IMR-90 (cell line): ENCODE results near the gene SLC44A2. TPM values are rescaled to one million over a fixed set of nuclear protein-coding genes. Genes with fewer than 3 reads are reported as not detected.

Experiments used
- ATAC-seq: fragments of 200-7000 bp; cut with Tn5 transposase; 2 replicates; pipeline ENCODE4 v1.9.1; 2020; ENCODE audit warnings: low read depth, mild to moderate bottlenecking, moderate library complexity
- BruUV-seq: library from RNA; stranded (reverse); fragments of 400-500 nt; replicated peaks from 2 replicates; lab custom pipeline; 2021; lab: Mats Ljungman, UMichigan
- CTCF ChIA-PET: fragments of 300-600 bp; formaldehyde crosslinking; extraction: SDS; loops from one replicate; lab custom pipeline; 2021; ENCODE audit warnings: antibody characterized with exemption; lab: Yijun Ruan, JAX
- POLR2A ChIA-PET: fragments of 300-600 bp; sonication (Branson Sonifier 250); formaldehyde crosslinking; loops from one replicate; lab custom pipeline; 2022; ENCODE audit warnings: antibody characterized with exemption; ENCODE audit not compliant: unreplicated experiment; lab: Charles Lee
- DNase-seq: peaks from one replicate; pipeline ENCODE4 v3.0.0; 2013
- H2AFZ ChIP-seq: replicated peaks from 2 replicates; pipeline ENCODE3; 2013; ENCODE audit warnings: low read length, mild to moderate bottlenecking; ENCODE audit not compliant: poor library complexity
- H2AK5ac ChIP-seq: 2 replicates; pipeline ENCODE4 v1.6.1; 2013; ENCODE audit warnings: low read depth, low read length, inconsistent platforms
- H2AK9ac ChIP-seq: replicated peaks from 2 replicates; pipeline ENCODE3; 2013; ENCODE audit warnings: mild to moderate bottlenecking, low read depth, low read length, moderate library complexity; ENCODE audit not compliant: poor library complexity
- H2BK120ac ChIP-seq: 2 replicates; pipeline ENCODE4 v1.6.1; 2013; ENCODE audit warnings: low read depth, low read length, inconsistent platforms
- H2BK15ac ChIP-seq: 3 replicates; pipeline ENCODE4 v1.6.1; 2013; ENCODE audit warnings: low read depth, low read length, inconsistent platforms
- H2BK20ac ChIP-seq: 2 replicates; pipeline ENCODE4 v1.6.1; 2013; ENCODE audit warnings: low read depth, mild to moderate bottlenecking, inconsistent platforms, low read length, moderate library complexity
- H2BK5ac ChIP-seq: 2 replicates; pipeline ENCODE4 v1.6.1; 2013; ENCODE audit warnings: mild to moderate bottlenecking, low read depth, low read length, inconsistent platforms; ENCODE audit not compliant: poor library complexity, severe bottlenecking
- H3K14ac ChIP-seq: replicated peaks from 2 replicates; pipeline ENCODE4 v1.6.1; 2013; ENCODE audit warnings: low read depth, low read length, inconsistent platforms
- H3K18ac ChIP-seq: 2 replicates; pipeline ENCODE4 v1.6.1; 2013; ENCODE audit warnings: low read depth, low read length, control low read depth
- H3K23ac ChIP-seq: 2 replicates; pipeline ENCODE4 v1.6.1; 2013; ENCODE audit warnings: low read depth, low read length, inconsistent platforms
- H3K27ac ChIP-seq: 2 replicates; pipeline ENCODE4 v1.5.1; 2013; ENCODE audit warnings: mild to moderate bottlenecking, control low read depth, low read length; ENCODE audit not compliant: insufficient read depth
- H3K27me3 ChIP-seq: 2 replicates; pipeline ENCODE4 v1.6.1; 2013; ENCODE audit warnings: low read length; ENCODE audit not compliant: control insufficient read depth, insufficient read depth
- H3K36me3 ChIP-seq: 2 replicates; pipeline ENCODE4 v1.6.1; 2013; ENCODE audit warnings: low read length, mixed read lengths; ENCODE audit not compliant: control insufficient read depth, insufficient read depth
- H3K4ac ChIP-seq: 2 replicates; pipeline ENCODE4 v1.6.1; 2013; ENCODE audit warnings: low read depth, low read length, inconsistent platforms
- H3K4me1 ChIP-seq: 2 replicates; pipeline ENCODE4 v1.6.1; 2013; ENCODE audit warnings: low read length, mixed read lengths; ENCODE audit not compliant: control insufficient read depth, insufficient read depth
- H3K4me2 ChIP-seq: 2 replicates; pipeline ENCODE4 v1.6.1; 2013; ENCODE audit warnings: low read depth, mild to moderate bottlenecking, control low read depth, low read length, moderate library complexity
- H3K4me3 ChIP-seq: 2 replicates; pipeline ENCODE4 v1.5.1; 2013; ENCODE audit warnings: low read depth, mild to moderate bottlenecking, control low read depth, low read length, moderate library complexity; ENCODE audit not compliant: insufficient read depth
- H3K56ac ChIP-seq: 2 replicates; pipeline ENCODE4 v1.6.1; 2013; ENCODE audit warnings: low read length, inconsistent platforms; ENCODE audit not compliant: insufficient read depth; ENCODE audit errors: extremely low read depth
- H3K79me1 ChIP-seq, 2 experiments: 2 replicates each; pipeline ENCODE4 v1.6.1; 2013; ENCODE audit warnings: low read length in 2 of 2, inconsistent platforms in 1 of 2, low read depth in 1 of 2
- H3K9ac ChIP-seq: 2 replicates; pipeline ENCODE4 v1.6.1; 2013; ENCODE audit warnings: low read depth, low read length, control low read depth
- H3K9me1 ChIP-seq: 2 replicates; pipeline ENCODE4 v1.6.1; 2013; ENCODE audit warnings: low read length, inconsistent platforms; ENCODE audit not compliant: insufficient read depth
- H3K9me3 ChIP-seq: 2 replicates; pipeline ENCODE4 v1.6.1; 2013; ENCODE audit warnings: low read length; ENCODE audit not compliant: control insufficient read depth, insufficient read depth
- H4K20me1 ChIP-seq: 2 replicates; pipeline ENCODE4 v1.6.1; 2013; ENCODE audit warnings: low read length, inconsistent platforms; ENCODE audit not compliant: insufficient read depth
- H4K5ac ChIP-seq: 2 replicates; pipeline ENCODE4 v1.6.1; 2013; ENCODE audit warnings: mild to moderate bottlenecking, low read depth, low read length, control low read depth
- H4K8ac ChIP-seq, 2 experiments: 2 replicates each; pipeline ENCODE4 v1.6.1; 2013; ENCODE audit warnings: low read depth in 2 of 2, low read length in 2 of 2, control low read depth in 1 of 2, inconsistent platforms in 1 of 2
- H4K91ac ChIP-seq: 2 replicates; pipeline ENCODE4 v1.6.1; 2013; ENCODE audit warnings: low read depth, low read length, inconsistent platforms; ENCODE audit not compliant: insufficient read depth
- BHLHE40 ChIP-seq: fragments of 150-350 bp; IDR thresholded peaks from 2 replicates; pipeline ENCODE4 v1.6.1; 2016; ENCODE audit warnings: mild to moderate bottlenecking, low read depth, low read length
- CEBPB ChIP-seq: IDR thresholded peaks from 2 replicates; pipeline ENCODE4 v1.6.1; 2012; ENCODE audit warnings: low read depth, low read length, improper control_type of control experiment
- CHD1 ChIP-seq: IDR thresholded peaks from 2 replicates; pipeline ENCODE4 v1.6.1; 2012; ENCODE audit warnings: low read depth, low read length, improper control_type of control experiment
- CTCF ChIP-seq: conservative IDR thresholded peaks from 2 replicates; pipeline ENCODE4 v1.5.1; 2012; ENCODE audit warnings: mild to moderate bottlenecking, low read depth, low read length, improper control_type of control experiment
- ELK1 ChIP-seq: fragments of 150-350 bp; IDR thresholded peaks from 2 replicates; pipeline ENCODE4 v1.6.1; 2016; ENCODE audit warnings: low read depth, mild to moderate bottlenecking, low read length, moderate library complexity, borderline replicate concordance
- FOS ChIP-seq: fragments of 150-350 bp; IDR thresholded peaks from 2 replicates; pipeline ENCODE4 v1.6.1; 2016; ENCODE audit warnings: low read depth, low read length
- MAFK ChIP-seq: IDR thresholded peaks from 2 replicates; pipeline ENCODE4 v1.6.1; 2012; ENCODE audit warnings: low read depth, low read length, improper control_type of control experiment
- MAZ ChIP-seq: IDR thresholded peaks from 2 replicates; pipeline ENCODE4 v1.6.1; 2012; ENCODE audit warnings: low read depth, mild to moderate bottlenecking, low read length, improper control_type of control experiment, moderate library complexity, borderline replicate concordance
- MXI1 ChIP-seq: IDR thresholded peaks from 2 replicates; pipeline ENCODE4 v1.6.1; 2012; ENCODE audit warnings: low read depth, mild to moderate bottlenecking, low read length, moderate library complexity, borderline replicate concordance
- NFE2L2 ChIP-seq: fragments of 150-350 bp; IDR thresholded peaks from 2 replicates; pipeline ENCODE4 v1.6.1; 2016; ENCODE audit warnings: low read depth, mild to moderate bottlenecking, low read length
- POLR2A ChIP-seq: IDR thresholded peaks from 2 replicates; pipeline ENCODE4 v1.6.1; 2012; ENCODE audit warnings: mild to moderate bottlenecking, low read depth, low read length
- RAD21 ChIP-seq: IDR thresholded peaks from 2 replicates; pipeline ENCODE4 v1.6.1; 2012; ENCODE audit warnings: low read length, improper control_type of control experiment
- RCOR1 ChIP-seq: IDR thresholded peaks from 2 replicates; pipeline ENCODE4 v1.6.1; 2012; ENCODE audit warnings: mild to moderate bottlenecking, low read length, improper control_type of control experiment; ENCODE audit not compliant: insufficient replicate concordance
- RFX5 ChIP-seq: IDR thresholded peaks from 2 replicates; pipeline ENCODE4 v1.8.0; 2012; ENCODE audit warnings: low read depth, mild to moderate bottlenecking, low read length, moderate library complexity
- SMC3 ChIP-seq: fragments of 150-350 bp; IDR thresholded peaks from 2 replicates; pipeline ENCODE4 v1.6.1; 2016; ENCODE audit warnings: low read depth, mild to moderate bottlenecking, antibody characterized with exemption, low read length, moderate library complexity
- USF2 ChIP-seq: fragments of 150-350 bp; IDR thresholded peaks from 2 replicates; pipeline ENCODE4 v1.6.1; 2017; ENCODE audit warnings: mild to moderate bottlenecking, antibody characterized with exemption, low read length, low read depth
- WGBS, 2 experiments: methylation state at CpG; one replicate each; pipeline versions ENCODE4 v1.1.5 to v1.1.7; 2013; ENCODE audit warnings: missing lambda C conversion rate in 2 of 2; ENCODE audit not compliant: insufficient read length in 1 of 2; ENCODE audit errors: extremely low coverage in 2 of 2; 5-methylcytosine and 5-hydroxymethylcytosine counted together
- dilution Hi-C: fragments of 300-500 bp; cut with HindIII; formaldehyde crosslinking; loops from one replicate; pipeline ENCODE4 v1.14.3; 2018; ENCODE audit warnings: low sequenced_read_pairs; ENCODE audit not compliant: unreplicated experiment
- in situ Hi-C: fragments of 300-500 bp; cut with MboI; formaldehyde crosslinking; loops from 3 replicates; pipeline ENCODE4 v1.14.3; 2019; ENCODE audit warnings: low sequenced_read_pairs, inconsistent platforms, mixed read lengths
- intact Hi-C: fragments of 100-400 bp; cut with micrococcal nuclease; formaldehyde crosslinking; loops from 2 replicates; pipeline ENCODE4 v1.10.0; 2022
- polyA plus RNA-seq, 3 experiments: library from polyadenylated mRNA; depleted of rRNA; stranded (reverse); fragments of >200 nt; gene quantifications; 2 replicates each; pipeline ENCODE4 v1.2.3, GENCODE V29; 2012; ENCODE audit warnings: low replicate concordance in 1 of 3
- total RNA-seq: library from RNA; depleted of rRNA; stranded (reverse); fragments of >200 nt; gene quantifications from 2 replicates; pipeline ENCODE4 v1.2.3, GENCODE V29; 2012

SLC44A2 gene
- total and polyA plus RNA-seq, 2 of the 4 experiments (the other 2 are of a cell fraction): 28.5 to 62.9 TPM

- in situ Hi-C loops: no loop called here
- no peak overlapping the region for H2AK5ac ChIP-seq
- no peak overlapping the region for H3K4ac ChIP-seq
- no peak overlapping the region for H2BK5ac ChIP-seq
- TF ChIP-seq SMC3 (no peak), RAD21 (no peak), RCOR1 (no peak), ELK1 (no peak), RFX5 (no peak), MXI1 (no peak), CTCF (no peak), CHD1 (no peak), FOS (no peak), MAFK (no peak), POLR2A (no peak), USF2 (no peak), NFE2L2 (no peak), BHLHE40 (no peak), MAZ (no peak), CEBPB (no peak)
- no peak overlapping the region for H2BK120ac ChIP-seq
- WGBS, 2 experiments: 94% methylated on average over 25 of the region's 37 CpGs; no CpG with 5 or more reads in 1 of the 2 experiments
- intact Hi-C loops: no loop called here
- peaks cover 52% of the 10 kb centered on the region for H3K36me3 ChIP-seq
- H3K23ac ChIP-seq: no peak overlapping the region
- no peaks in the 10 kb centered on the region for H3K27me3 ChIP-seq
- H4K5ac ChIP-seq: no peak overlapping the region
- no peak overlapping the region for H4K91ac ChIP-seq
- H3K14ac ChIP-seq: no peak overlapping the region
- ChIA-PET CTCF (interaction anchor here (0.7 kb wide), 1 partner anchor 32 kb away, joined by 4 read pairs; no protein-coding TSS in a partner anchor), POLR2A (no interaction called here)
- no peak overlapping the region for H2BK20ac ChIP-seq
- no peak for DNase-seq
- H3K4me3 ChIP-seq: no peak overlapping the region
- no TSS peak for BruUV-seq
- H3K79me1 ChIP-seq: no peaks in the 10 kb centered on the region; a peak in 2 of 4 replicates
- no peak overlapping the region for H4K8ac ChIP-seq
- H2AK9ac ChIP-seq: no peak overlapping the region
- H3K9ac ChIP-seq: no peak overlapping the region
- ATAC-seq: no peak
- peaks cover 4% of the 10 kb centered on the region; the same call in 1 of the 2 replicates for H4K20me1 ChIP-seq
- H2AFZ ChIP-seq: no peak overlapping the region
- H3K9me3 ChIP-seq: no peaks in the 10 kb centered on the region
- H3K9me1 ChIP-seq: peaks cover 7% of the 10 kb centered on the region; the same call in 1 of the 2 replicates
- no peak overlapping the region for H3K4me2 ChIP-seq
- H3K4me1 ChIP-seq: no peaks in the 10 kb centered on the region
- dilution Hi-C loops: no loop called here
- no peak overlapping the region for H3K27ac ChIP-seq
- H3K56ac ChIP-seq: no peak overlapping the region
- H2BK15ac ChIP-seq: no peak overlapping the region
- H3K18ac ChIP-seq: no peak overlapping the region
Measured at GRCh38 chr19:10636304-10636972, 11.1 kb downstream of the SLC44A2 start.
